Progenitor cell of endocrine pancreas (in vitro differentiated cells): Measurements from ENCODE around the gene DHRS12. TPM values are rescaled to one million over a fixed set of nuclear protein-coding genes. Genes with fewer than 3 reads are reported as not detected.

Experiments
- DNase-seq: peaks from one replicate; pipeline ENCODE4 v3.0.0; 2021; ENCODE audit warnings: low spot score; ENCODE audit not compliant: unreplicated experiment
- H3K27ac Mint-ChIP-seq: 2 replicates; pipeline ENCODE4 v1.8.0; 2021; ENCODE audit warnings: mild to moderate bottlenecking, moderate library complexity, mixed read lengths
- H3K27me3 Mint-ChIP-seq: 2 replicates; pipeline ENCODE4 v1.8.0; 2021; ENCODE audit warnings: mixed read lengths
- H3K36me3 Mint-ChIP-seq: 2 replicates; pipeline ENCODE4 v1.8.0; 2022; ENCODE audit warnings: mixed read lengths; ENCODE audit not compliant: insufficient read depth
- H3K4me1 Mint-ChIP-seq: 2 replicates; pipeline ENCODE4 v1.8.0; 2021; ENCODE audit warnings: low read depth, mixed read lengths
- H3K4me3 Mint-ChIP-seq: 2 replicates; pipeline ENCODE4 v1.8.0; 2021; ENCODE audit warnings: low read depth, mild to moderate bottlenecking, moderate library complexity, mixed read lengths
- H3K9me3 Mint-ChIP-seq: 2 replicates; pipeline ENCODE4 v1.8.0; 2021; ENCODE audit warnings: low read depth, mixed read lengths
- CTCF ChIP-seq: fragments of 200-600 bp; sonication (generic); IDR thresholded peaks from one replicate; pipeline ENCODE4 v1.5.0; 2021; ENCODE audit warnings: antibody characterized with exemption, mild to moderate bottlenecking; ENCODE audit not compliant: unreplicated experiment
- total RNA-seq: library from RNA; stranded (reverse); gene quantifications from 2 replicates; pipeline ENCODE4 v1.2.1, GENCODE V29; 2021

Gene DHRS12
- total RNA-seq, 1 donor from 2014 or later, result 19.6 TPM

GRCh38 chr13:51806566-51806965 lies 2.6 kb upstream of the DHRS12 start:
- no peaks in the 10 kb centered on the region for H3K9me3 Mint-ChIP-seq
- H3K27ac Mint-ChIP-seq, result no peak overlapping the region
- H3K36me3 Mint-ChIP-seq, result peaks cover 3% of the 10 kb centered on the region
- no peaks in the 10 kb centered on the region for H3K27me3 Mint-ChIP-seq
- TF ChIP-seq CTCF, result no peak
- DNase-seq, result no peak
- H3K4me1 Mint-ChIP-seq, result peaks cover 12% of the 10 kb centered on the region
- no peak overlapping the region for H3K4me3 Mint-ChIP-seq

- H3K27ac Mint-ChIP-seq, result no peak overlapping the region
- no peak for DNase-seq
- H3K4me3 Mint-ChIP-seq, result no peak overlapping the region
Observed at GRCh38 chr13:51805925-51806324, 2.0 kb upstream of the DHRS12 start.

GRCh38 chr13:51805313-51805712 lies 1.4 kb upstream of the DHRS12 start:
- no peak overlapping the region for H3K27ac Mint-ChIP-seq
- DNase-seq, result no peak

More at GRCh38 chr13:51805925-51806324, 2.0 kb upstream of the DHRS12 start:
- Mint-ChIP-seq H3K4me1 (peaks cover 12% of the 10 kb centered on the region), H3K27me3 (no peaks in the 10 kb centered on the region), H3K9me3 (no peaks in the 10 kb centered on the region), H3K36me3 (peaks cover 3% of the 10 kb centered on the region)
- no peak for TF ChIP-seq CTCF

GRCh38 chr13:51804295-51805172 lies 571 bp upstream of the DHRS12 start:
- peaks cover 12% of the 10 kb centered on the region for H3K4me1 Mint-ChIP-seq
- DNase-seq, result no peak
- no peaks in the 10 kb centered on the region for H3K27me3 Mint-ChIP-seq
- peak overlapping the region; percentile 77 for H3K4me3 Mint-ChIP-seq
- peak overlapping the region; percentile 90 for H3K27ac Mint-ChIP-seq
- TF ChIP-seq CTCF, result no peak
- no peaks in the 10 kb centered on the region for H3K9me3 Mint-ChIP-seq
- H3K36me3 Mint-ChIP-seq, result peaks cover 3% of the 10 kb centered on the region

More at GRCh38 chr13:51805313-51805712, 1.4 kb upstream of the DHRS12 start:
- peak overlapping the region; percentile 77 for H3K4me3 Mint-ChIP-seq
- no peaks in the 10 kb centered on the region for H3K9me3 Mint-ChIP-seq
- H3K36me3 Mint-ChIP-seq, result peaks cover 3% of the 10 kb centered on the region
- H3K4me1 Mint-ChIP-seq, result peaks cover 12% of the 10 kb centered on the region
- no peak for TF ChIP-seq CTCF
- no peaks in the 10 kb centered on the region for H3K27me3 Mint-ChIP-seq

GRCh38 chr13:51802631-51803418 lies 1.1 kb downstream of the DHRS12 start:
- no peak for TF ChIP-seq CTCF
- Mint-ChIP-seq H3K27me3 (no peaks in the 10 kb centered on the region), H3K36me3 (no peaks in the 10 kb centered on the region), H3K27ac (peak overlapping the region; percentile 97), H3K4me1 (peaks cover 12% of the 10 kb centered on the region), H3K9me3 (no peaks in the 10 kb centered on the region), H3K4me3 (peak overlapping the region; percentile 83)
- DNase-seq, result no peak
